Right lobe of liver (tissue), 4 donors: ENCODE results near the gene SLC7A8.

Experiments
- POLR2A ChIP-seq: fragments of 450-650 bp; IDR thresholded peaks from one replicate; pipeline ENCODE4 v1.6.1; 2017; ENCODE audit warnings: antibody characterized with exemption, mild to moderate bottlenecking
- TF ChIP-seq, protein P1 (sequence below), 4 donors: fragments of 200-600 bp in 3 of 4; fragments of 450-650 bp in 1 of 4; IDR thresholded peaks; one replicate each; pipeline versions ENCODE4 v1.5.1 to v1.8.0; 2016 to 2022; ENCODE audit warnings: antibody characterized with exemption in 4 of 4, mild to moderate bottlenecking in 2 of 4
- donor health status: DM: no; HTN: no; CAD: no.
- donor health status: DM: no; HTN: no; CAD: no.
- donor health status: DM: no; HTN: yes; CAD: no.

DNA sequence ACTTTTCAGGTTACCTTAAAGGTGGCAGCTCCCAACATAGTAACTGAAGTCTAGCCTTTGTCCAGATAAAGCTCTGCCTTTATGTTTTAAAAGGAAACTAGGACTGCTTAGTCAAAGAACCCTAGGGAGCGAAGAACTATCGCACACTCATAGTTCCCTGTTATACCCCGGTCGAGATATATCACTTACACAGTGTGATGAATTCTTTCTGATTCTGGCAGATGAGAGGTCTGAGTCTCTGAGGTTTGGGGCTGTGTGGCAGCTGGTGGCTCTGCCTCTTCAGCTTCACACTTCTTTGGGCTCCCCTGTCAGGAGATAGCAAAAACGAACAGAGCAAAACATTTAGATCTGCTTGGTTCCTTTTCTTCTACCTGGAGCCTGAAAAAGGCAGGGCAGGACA lies 105.5 kb downstream of the SLC7A8 start:
- TF ChIP-seq, protein P1, sequence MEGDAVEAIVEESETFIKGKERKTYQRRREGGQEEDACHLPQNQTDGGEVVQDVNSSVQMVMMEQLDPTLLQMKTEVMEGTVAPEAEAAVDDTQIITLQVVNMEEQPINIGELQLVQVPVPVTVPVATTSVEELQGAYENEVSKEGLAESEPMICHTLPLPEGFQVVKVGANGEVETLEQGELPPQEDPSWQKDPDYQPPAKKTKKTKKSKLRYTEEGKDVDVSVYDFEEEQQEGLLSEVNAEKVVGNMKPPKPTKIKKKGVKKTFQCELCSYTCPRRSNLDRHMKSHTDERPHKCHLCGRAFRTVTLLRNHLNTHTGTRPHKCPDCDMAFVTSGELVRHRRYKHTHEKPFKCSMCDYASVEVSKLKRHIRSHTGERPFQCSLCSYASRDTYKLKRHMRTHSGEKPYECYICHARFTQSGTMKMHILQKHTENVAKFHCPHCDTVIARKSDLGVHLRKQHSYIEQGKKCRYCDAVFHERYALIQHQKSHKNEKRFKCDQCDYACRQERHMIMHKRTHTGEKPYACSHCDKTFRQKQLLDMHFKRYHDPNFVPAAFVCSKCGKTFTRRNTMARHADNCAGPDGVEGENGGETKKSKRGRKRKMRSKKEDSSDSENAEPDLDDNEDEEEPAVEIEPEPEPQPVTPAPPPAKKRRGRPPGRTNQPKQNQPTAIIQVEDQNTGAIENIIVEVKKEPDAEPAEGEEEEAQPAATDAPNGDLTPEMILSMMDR (IDR thresholded peaks at IDR 0.05): no peak
- no peak for TF ChIP-seq POLR2A
